Measurements from ENCODE around the gene MVB12B. TPM values are rescaled to one million over a fixed set of nuclear protein-coding genes. Genes with fewer than 3 reads are reported as not detected.

The MVB12B gene
- total RNA-seq, 1 donor from 2014 or later, result 0.49 TPM

DNA sequence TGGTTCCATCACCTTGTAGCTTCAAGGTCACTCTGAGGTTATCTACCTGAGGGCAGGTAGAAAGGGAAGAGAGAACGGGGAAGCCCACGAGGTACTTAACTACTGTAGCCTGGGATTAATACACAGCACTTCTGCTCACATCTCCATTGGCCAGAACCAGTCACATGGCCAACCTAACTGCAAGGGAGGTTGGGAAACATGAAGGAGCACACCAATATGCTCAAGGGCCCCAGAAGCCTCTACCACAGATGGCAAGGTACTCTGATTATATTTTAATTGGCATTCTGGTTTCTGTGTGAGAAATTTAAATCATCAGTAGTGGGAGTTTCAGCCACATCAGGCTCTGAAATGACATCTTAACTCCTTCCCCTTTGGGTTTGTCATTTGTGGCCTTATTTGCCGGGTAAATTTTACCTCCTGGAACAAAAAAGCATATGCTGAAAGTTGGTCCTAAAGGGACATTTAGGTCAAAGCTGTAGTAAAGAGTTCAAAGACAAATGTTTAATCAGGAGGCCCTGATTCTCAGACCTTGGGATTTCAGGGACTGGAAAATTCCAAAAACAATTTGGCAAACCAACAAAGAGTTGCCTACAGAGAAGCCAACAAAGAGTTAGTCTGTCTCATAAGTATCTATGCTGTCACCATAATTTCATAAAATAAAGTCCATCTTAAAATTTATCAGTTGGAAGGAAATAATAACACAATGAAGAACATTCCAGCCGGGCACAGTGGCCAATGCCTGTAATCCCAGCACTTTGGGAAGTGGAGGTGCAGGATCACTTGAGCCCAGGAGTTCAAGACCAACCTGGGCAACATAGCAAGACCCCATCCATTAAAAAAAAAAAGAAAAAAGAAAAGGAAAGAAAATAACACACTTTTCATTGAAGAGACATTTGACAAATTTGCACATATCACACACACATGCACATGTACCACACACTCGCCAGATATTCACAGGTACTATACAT, 13.8 kb upstream of the MVB12B start:
- Mint-ChIP-seq H3K4me3 (no peak overlapping the region), H3K4me1 (no peaks in the 10 kb centered on the region), H3K36me3 (ENCODE audit: low read depth) (no peaks in the 10 kb centered on the region), H3K27ac (no peak overlapping the region), H3K9me3 (no peaks in the 10 kb centered on the region), H3K27me3 (peaks cover 10% of the 10 kb centered on the region)
- intact Hi-C loops (cut with micrococcal nuclease), result no loop called here
- no peak for DNase-seq

DNA sequence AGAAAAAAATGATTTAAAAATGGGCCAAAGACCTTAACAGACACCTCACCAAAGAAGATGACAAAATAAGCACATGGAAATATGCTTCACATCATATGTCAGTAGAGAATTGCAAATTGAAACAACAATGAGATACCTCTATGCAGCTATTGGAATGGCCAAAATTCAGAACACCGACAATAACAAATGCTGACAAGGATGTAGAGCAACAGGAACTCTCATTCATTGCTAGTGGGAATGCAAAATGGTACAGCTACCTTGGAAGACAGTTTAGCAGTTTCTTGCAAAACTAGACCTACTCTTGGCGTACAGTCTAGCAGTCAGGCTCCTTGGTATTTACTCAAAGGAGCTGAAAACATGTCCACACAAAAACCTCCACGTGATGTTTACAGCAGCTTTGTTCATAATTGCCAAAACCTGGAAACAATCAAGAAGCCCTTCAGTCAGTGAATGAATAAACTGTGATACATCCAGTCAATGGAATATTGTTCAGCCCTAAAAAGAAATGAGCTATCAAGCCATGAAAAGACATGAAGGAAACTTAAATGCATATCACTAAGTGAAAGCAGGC, 10.5 kb upstream of the MVB12B start:
- no peaks in the 10 kb centered on the region for H3K4me1 Mint-ChIP-seq
- peaks cover 10% of the 10 kb centered on the region for H3K27me3 Mint-ChIP-seq
- no peak overlapping the region for H3K27ac Mint-ChIP-seq
- no peak for DNase-seq
- H3K4me3 Mint-ChIP-seq, result no peak overlapping the region
- intact Hi-C loops (cut with micrococcal nuclease), result no loop called here
- H3K9me3 Mint-ChIP-seq, result no peaks in the 10 kb centered on the region
- H3K36me3 Mint-ChIP-seq (ENCODE audit: low read depth), result no peaks in the 10 kb centered on the region

DNA sequence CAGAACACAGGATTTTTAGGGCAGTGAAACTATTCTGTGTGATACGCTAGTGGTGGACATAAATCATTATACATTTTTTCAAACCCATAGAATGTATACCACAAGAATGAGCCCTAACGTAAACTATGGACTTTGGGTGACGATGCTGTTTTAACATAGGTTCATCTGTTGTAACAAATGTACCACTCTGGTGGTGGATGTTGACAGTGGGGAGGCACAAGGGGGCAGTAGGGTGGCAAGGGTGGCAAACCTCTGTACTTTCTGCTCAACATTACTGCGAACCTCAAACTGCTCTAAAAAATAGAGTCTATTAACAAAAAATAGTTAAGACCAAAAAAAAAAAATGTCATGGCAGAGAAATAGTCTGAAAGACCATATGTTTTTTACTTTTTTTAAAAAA, 9.1 kb upstream of the MVB12B start:
- DNase-seq, result peak; percentile 62
- intact Hi-C loops (cut with micrococcal nuclease), result no loop called here
- peaks cover 9% of the 10 kb centered on the region for H3K27me3 Mint-ChIP-seq
- H3K4me3 Mint-ChIP-seq, result no peak overlapping the region
- no peaks in the 10 kb centered on the region for H3K4me1 Mint-ChIP-seq
- H3K9me3 Mint-ChIP-seq, result no peaks in the 10 kb centered on the region
- no peak overlapping the region for H3K27ac Mint-ChIP-seq
- no peaks in the 10 kb centered on the region for H3K36me3 Mint-ChIP-seq (ENCODE audit: low read depth)

DNA sequence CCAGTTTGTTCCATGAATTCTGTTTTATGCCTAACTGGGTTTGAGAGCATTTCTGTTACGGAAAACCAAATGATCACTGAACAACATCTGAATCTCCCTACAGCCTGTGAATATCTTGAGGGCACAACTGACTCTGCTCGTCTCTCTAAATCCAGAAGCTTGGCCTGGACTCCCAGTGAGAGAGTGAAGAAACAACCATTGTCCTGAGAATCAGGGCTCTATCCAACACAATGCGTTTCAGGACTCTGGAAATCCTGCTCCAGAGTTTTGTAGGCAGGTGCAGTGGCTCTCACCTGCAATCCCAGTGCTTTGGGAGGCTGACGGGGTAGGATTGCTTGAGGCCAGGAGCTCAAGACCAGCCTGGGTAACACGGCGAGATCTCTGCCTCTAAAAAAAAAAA, 7.8 kb upstream of the MVB12B start:
- H3K27ac Mint-ChIP-seq, result no peak overlapping the region
- DNase-seq, result no peak
- peaks cover 1% of the 10 kb centered on the region for H3K36me3 Mint-ChIP-seq (ENCODE audit: low read depth)
- intact Hi-C loops (cut with micrococcal nuclease), result no loop called here
- peaks cover 4% of the 10 kb centered on the region for H3K9me3 Mint-ChIP-seq
- H3K27me3 Mint-ChIP-seq, result peaks cover 13% of the 10 kb centered on the region
- H3K4me1 Mint-ChIP-seq, result no peaks in the 10 kb centered on the region
- no peak overlapping the region for H3K4me3 Mint-ChIP-seq

DNA sequence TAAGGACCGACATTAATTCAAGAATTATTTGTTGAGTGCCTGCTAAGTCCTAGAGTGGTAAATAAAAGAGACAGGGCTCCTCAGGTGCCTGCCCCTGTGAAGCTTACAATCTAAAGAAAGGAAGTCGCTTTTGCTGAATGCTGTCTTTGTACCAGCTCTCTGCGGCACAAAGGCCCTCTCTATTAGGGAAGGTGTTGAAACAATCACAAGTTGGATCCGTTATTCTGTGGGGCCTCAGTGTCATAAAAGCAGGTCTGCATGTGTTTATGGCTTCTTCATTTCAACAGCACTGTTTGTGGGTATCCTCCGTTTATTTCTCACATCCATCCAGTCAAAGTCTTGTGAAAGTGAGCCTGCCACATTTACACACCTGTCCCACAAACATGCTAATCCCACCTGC, 7.0 kb upstream of the MVB12B start:
- Mint-ChIP-seq H3K27ac (no peak overlapping the region), H3K4me3 (no peak overlapping the region), H3K36me3 (ENCODE audit: low read depth) (peaks cover 2% of the 10 kb centered on the region), H3K27me3 (peaks cover 13% of the 10 kb centered on the region), H3K9me3 (peaks cover 8% of the 10 kb centered on the region), H3K4me1 (no peaks in the 10 kb centered on the region)
- DNase-seq, result no peak
- intact Hi-C loops (cut with micrococcal nuclease), result no loop called here

DNA sequence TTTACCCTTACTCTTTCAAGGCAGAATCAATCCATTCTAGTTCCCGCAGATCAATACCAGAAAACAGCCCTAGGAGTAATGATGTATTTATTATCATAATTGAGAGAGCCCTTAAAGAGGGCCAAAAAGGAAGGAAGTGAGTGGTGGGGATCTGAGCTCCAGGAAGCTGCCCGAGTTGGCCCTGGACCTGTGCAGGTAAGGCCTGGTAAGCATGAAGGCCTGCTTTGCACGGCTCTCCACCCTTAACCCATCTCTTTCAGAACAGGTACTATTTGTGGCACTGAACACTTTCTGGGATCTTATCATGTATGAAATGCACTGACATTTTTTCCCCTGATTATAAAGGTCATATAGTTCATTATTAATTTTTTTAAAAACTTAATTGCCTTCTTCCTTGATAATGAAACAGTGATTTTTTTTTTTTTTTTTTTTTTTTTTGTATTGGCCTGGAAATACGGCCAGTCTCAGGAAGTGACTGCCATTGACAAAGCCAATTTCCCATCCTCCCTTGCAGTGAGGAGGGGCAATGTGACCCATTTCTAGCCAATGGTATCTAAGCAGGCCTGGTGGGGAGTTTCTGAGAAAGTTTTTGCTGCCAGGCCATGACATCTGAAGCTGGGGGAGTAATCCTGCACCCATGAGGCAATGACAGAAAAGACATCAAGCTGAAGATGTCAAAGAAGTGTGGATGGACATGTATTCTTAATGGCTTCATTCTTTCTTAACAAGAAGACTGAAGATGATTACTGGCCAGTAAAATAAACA, 6.3 kb upstream of the MVB12B start:
- intact Hi-C loops (cut with micrococcal nuclease), result no loop called here
- Mint-ChIP-seq H3K4me3 (no peak overlapping the region), H3K27ac (no peak overlapping the region), H3K36me3 (ENCODE audit: low read depth) (peaks cover 2% of the 10 kb centered on the region), H3K9me3 (peaks cover 8% of the 10 kb centered on the region), H3K27me3 (peaks cover 14% of the 10 kb centered on the region), H3K4me1 (no peaks in the 10 kb centered on the region)
- DNase-seq, result no peak

DNA sequence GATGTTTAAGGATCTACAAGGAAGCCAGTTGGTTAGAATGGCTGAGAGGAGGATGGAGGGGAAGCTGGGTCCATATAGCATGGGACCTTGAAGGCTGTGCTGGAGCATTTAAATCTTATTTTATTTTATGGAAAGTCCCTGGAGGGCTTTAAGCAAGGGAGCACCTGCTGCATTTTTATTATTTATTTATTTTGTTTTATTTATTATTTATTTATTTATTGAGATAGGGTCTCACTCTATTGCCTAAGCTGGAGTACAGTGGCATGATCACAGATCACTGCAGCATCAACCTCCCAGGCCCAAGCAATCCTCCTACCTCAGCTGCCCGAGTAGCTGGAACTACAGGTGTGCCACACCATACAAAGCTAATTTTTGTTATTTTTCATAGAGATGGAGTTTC, 4.9 kb upstream of the MVB12B start:
- no peak for DNase-seq
- intact Hi-C loops (cut with micrococcal nuclease), result no loop called here
- peaks cover 2% of the 10 kb centered on the region for H3K36me3 Mint-ChIP-seq (ENCODE audit: low read depth)

DNA sequence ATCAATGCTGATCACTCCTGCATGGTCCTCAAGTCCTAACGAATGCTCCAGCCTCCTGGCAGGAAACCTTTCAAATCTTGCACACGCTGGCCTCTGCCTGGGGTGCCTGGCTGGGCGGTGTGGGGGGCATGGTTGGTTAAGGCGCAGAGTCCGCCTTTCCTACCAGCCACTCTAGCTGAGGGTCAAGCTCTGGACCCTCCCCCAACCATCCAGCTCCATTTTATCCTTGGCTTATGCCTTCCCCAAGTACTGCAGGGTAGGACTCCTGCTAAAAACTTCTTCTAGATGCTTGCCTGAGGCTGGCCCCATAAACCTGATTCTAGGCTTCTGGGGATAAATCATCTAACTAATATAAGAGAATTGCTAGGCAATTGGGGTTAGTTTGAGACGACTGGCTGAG, 808 bp upstream of the MVB12B start:
- H3K36me3 Mint-ChIP-seq (ENCODE audit: low read depth), result peaks cover 2% of the 10 kb centered on the region

More for the DNA sequence above, 4.9 kb upstream of the MVB12B start:
- H3K4me1 Mint-ChIP-seq, result peaks cover 2% of the 10 kb centered on the region
- H3K27ac Mint-ChIP-seq, result no peak overlapping the region
- peaks cover 19% of the 10 kb centered on the region for H3K27me3 Mint-ChIP-seq
- H3K4me3 Mint-ChIP-seq, result no peak overlapping the region
- H3K9me3 Mint-ChIP-seq, result peaks cover 8% of the 10 kb centered on the region

DNA sequence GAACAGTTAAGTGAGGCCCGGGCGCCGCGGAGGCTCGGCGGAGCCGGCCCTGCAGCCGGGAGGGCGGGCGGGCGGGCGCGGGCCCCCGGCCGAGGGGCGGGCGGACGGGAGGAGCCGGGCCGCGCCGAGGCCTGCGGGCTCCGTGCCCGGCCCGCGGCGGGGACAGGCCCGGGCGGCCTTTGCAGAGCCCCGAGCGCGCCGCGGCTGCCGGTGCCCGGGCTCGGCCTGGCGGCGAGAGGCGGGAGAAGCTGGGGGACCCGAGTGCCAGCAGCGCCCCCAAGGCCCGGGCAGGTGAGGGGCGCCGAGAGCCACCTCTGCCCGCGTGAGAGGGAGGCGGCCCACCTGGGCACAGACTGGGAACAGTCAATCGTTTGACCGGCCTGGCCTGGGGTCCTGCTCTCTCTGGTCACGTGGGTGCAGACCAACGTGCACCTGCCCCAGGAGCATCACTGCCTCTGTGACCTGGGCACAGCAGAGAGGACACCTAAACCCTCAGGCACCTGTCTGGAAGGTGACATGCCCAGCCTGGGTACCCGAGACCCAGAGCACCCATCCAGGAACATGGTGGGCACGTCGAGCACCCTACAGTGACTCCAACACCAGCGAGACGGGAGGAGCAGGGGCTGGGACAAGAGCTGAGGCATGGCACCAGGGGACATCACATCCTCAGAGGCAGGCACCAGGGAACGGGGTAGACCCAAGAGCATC, 531 bp downstream of the MVB12B start:
- intact Hi-C loops (cut with micrococcal nuclease), result loop anchor here (5.0 kb wide), 1 partner anchor 70 kb away; no protein-coding TSS in a partner anchor
- DNase-seq, result peak; percentile 65

More for the DNA sequence above, 808 bp upstream of the MVB12B start:
- peak overlapping the region; percentile 77 for H3K4me3 Mint-ChIP-seq
- DNase-seq, result no peak
- intact Hi-C loops (cut with micrococcal nuclease), result loop anchor here (5.0 kb wide), 1 partner anchor 71 kb away; no protein-coding TSS in a partner anchor
- peaks cover 10% of the 10 kb centered on the region for H3K4me1 Mint-ChIP-seq
- H3K27me3 Mint-ChIP-seq, result peaks cover 34% of the 10 kb centered on the region
- peak overlapping the region; percentile 34 for H3K27ac Mint-ChIP-seq
- H3K9me3 Mint-ChIP-seq, result peaks cover 8% of the 10 kb centered on the region

DNA sequence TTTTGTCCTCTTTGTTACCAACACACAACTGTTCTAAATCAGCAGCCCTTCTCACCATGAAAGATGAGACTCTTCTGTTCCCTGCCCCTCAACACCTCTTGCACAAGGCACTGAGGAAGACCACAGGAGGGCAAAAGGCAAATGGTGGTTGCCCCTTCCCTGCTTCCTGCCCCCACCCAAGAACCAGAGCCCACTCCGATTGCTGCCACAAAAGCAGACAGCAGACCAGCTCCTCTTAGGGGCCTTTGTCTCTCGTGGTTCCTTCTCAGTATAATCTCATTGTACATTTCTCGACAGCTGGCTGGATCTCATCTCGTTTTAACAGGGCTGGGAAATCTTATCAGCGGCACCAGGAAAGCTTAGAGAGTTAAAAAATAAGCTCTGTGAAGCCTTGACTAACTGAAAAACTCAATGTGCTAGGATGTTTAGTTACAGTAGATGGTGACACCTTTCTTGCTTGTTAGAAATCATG, 1.1 kb downstream of the MVB12B start:
- Mint-ChIP-seq H3K27ac (no peak overlapping the region), H3K27me3 (peaks cover 34% of the 10 kb centered on the region), H3K4me1 (peaks cover 10% of the 10 kb centered on the region), H3K36me3 (ENCODE audit: low read depth) (peaks cover 2% of the 10 kb centered on the region), H3K9me3 (peaks cover 8% of the 10 kb centered on the region), H3K4me3 (peak overlapping the region; percentile 34)
- DNase-seq, result no peak
- intact Hi-C loops (cut with micrococcal nuclease), result loop anchor here (5.0 kb wide), 1 partner anchor 70 kb away; no protein-coding TSS in a partner anchor

More for the DNA sequence above, 531 bp downstream of the MVB12B start:
- Mint-ChIP-seq H3K4me1 (peaks cover 10% of the 10 kb centered on the region), H3K27me3 (peaks cover 34% of the 10 kb centered on the region), H3K9me3 (peaks cover 8% of the 10 kb centered on the region), H3K36me3 (ENCODE audit: low read depth) (peaks cover 2% of the 10 kb centered on the region), H3K27ac (no peak overlapping the region), H3K4me3 (peak overlapping the region; percentile 34)

DNA sequence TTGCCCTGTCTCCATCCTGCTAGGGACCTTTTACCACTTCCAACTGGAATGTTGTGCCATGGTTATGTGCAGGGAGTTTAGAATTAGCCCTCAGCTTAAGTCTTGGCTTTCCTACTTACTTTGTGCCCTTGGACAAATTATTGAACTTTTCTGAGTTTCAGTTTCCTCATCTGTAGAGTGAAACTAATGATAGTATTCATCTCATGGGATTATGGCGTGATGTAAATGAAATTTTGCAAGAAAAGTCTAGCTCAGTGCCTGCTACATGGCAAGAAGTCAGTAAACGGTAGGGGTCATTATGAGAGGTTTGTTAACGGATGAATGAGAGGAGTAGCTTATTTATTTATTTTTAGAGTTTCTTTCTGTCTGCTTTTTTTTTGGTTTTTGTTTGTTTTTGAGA, 1.8 kb downstream of the MVB12B start:
- peaks cover 33% of the 10 kb centered on the region for H3K27me3 Mint-ChIP-seq
- intact Hi-C loops (cut with micrococcal nuclease), result loop anchor here (5.0 kb wide), 1 partner anchor 69 kb away; no protein-coding TSS in a partner anchor
- H3K36me3 Mint-ChIP-seq (ENCODE audit: low read depth), result peaks cover 2% of the 10 kb centered on the region
- no peak for DNase-seq
- peak overlapping the region; percentile 34 for H3K4me3 Mint-ChIP-seq
- no peak overlapping the region for H3K27ac Mint-ChIP-seq
- peaks cover 10% of the 10 kb centered on the region for H3K4me1 Mint-ChIP-seq
- H3K9me3 Mint-ChIP-seq, result peaks cover 8% of the 10 kb centered on the region

DNA sequence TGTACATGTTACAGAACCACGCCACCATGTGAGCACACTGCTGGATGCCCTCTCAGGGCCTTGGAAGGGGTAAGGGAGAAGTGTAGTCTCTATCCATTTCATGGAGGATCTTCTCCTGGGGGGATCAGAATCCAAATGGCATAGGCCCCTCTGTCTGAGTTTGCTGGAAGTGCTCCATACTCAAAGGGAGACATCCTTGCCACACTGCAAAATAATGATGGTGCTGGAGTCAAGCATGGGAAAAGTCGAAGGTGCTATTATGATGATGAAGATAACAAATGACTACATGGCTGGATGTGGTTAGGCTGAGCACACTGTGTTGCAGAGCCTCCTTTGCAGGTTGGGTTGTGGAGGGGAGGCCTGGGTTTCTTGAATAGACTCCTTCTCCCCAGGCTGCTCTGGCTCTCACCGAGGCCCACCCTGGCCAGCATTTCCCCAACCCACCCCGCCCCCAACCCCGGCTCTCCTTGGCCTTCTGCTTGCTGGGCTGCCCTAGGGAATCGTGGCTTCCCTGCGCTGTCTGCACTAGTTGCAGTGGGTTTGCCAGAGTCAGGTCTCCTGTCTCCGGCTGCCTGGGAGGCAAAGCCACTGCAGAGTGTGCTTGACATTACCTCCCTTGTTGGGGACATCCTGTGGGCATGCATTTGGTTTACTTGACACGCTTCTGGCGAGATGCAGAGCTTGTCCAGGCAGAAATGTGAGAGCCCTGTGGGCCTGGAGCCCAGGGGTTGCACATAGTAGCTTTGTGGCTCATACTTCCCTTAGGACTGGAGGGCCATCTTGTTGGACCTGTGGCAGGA, 3.0 kb downstream of the MVB12B start:
- no peak for DNase-seq
- H3K4me1 Mint-ChIP-seq, result peaks cover 10% of the 10 kb centered on the region
- intact Hi-C loops (cut with micrococcal nuclease), result loop anchor here (5.0 kb wide), 1 partner anchor 68 kb away; no protein-coding TSS in a partner anchor
- no peak overlapping the region for H3K27ac Mint-ChIP-seq
- H3K36me3 Mint-ChIP-seq (ENCODE audit: low read depth), result no peaks in the 10 kb centered on the region
- H3K27me3 Mint-ChIP-seq, result peaks cover 30% of the 10 kb centered on the region
- H3K4me3 Mint-ChIP-seq, result no peak overlapping the region
- H3K9me3 Mint-ChIP-seq, result no peaks in the 10 kb centered on the region
